Posterior vena cava (tissue), 2 donors: Measurements from ENCODE around the gene DTD2. TPM values are rescaled to one million over a fixed set of nuclear protein-coding genes. Genes with fewer than 3 reads are reported as not detected.

Source experiments
- DNase-seq: peaks from one replicate; pipeline ENCODE4 v3.0.0-alpha.2; 2020; ENCODE audit warnings: low spot score
- intact Hi-C, 2 donors: fragments of 100-400 bp; cut with DNase I; formaldehyde crosslinking; loops; one replicate each; pipeline versions ENCODE4 v1.14.1 to v1.14.2; 2022 to 2023
- total RNA-seq, 2 donors: library from RNA; stranded (reverse); fragmentation: NEBNext Ultra II Directional; extraction: Animal tissue kit (Norgen Biotek cat#: 25700); gene quantifications; one replicate each; pipeline ENCODE4 v1.2.1, GENCODE V29; 2021
- donor health status: DM: yes; HTN: yes; CAD: no.
- donor health status: DM: yes; HTN: yes; CAD: no.

DTD2 gene
- total RNA-seq, 2 donors from 2014 or later, result 16.5 to 16.8 TPM

GRCh38 chr14:31414190-31414833 is 43.0 kb downstream of the DTD2 start:
- intact Hi-C loops, result no loop called here
- no peak for DNase-seq

GRCh38 chr14:31411218-31411727 is 46.0 kb downstream of the DTD2 start:
- intact Hi-C loops, result no loop called here
- DNase-seq, result no peak

GRCh38 chr14:31410048-31410650 is 47.2 kb downstream of the DTD2 start:
- intact Hi-C loops, result no loop called here
- no peak for DNase-seq

GRCh38 chr14:31408421-31408820 is 48.9 kb downstream of the DTD2 start:
- intact Hi-C loops, result loop anchor here in 1 of 2 donors (2.0 kb wide), 1 partner anchor 48 kb away; no protein-coding TSS in a partner anchor
- no peak for DNase-seq

- DNase-seq, result no peak
- intact Hi-C loops, result no loop called here
Observed at GRCh38 chr14:31405599-31406232, 51.6 kb downstream of the DTD2 start.

- intact Hi-C loops, result no loop called here
- no peak for DNase-seq
Observed at GRCh38 chr14:31405106-31405505, 52.2 kb downstream of the DTD2 start.

- no peak for DNase-seq
- intact Hi-C loops, result no loop called here
Observed at GRCh38 chr14:31403707-31404106, 53.6 kb downstream of the DTD2 start.

GRCh38 chr14:31402764-31403439 is 54.4 kb downstream of the DTD2 start:
- intact Hi-C loops, result no loop called here
- no peak for DNase-seq

GRCh38 chr14:31401369-31401932 is 55.9 kb downstream of the DTD2 start:
- DNase-seq, result no peak
- intact Hi-C loops, result no loop called here

GRCh38 chr14:31400031-31400638 is 57.2 kb downstream of the DTD2 start:
- DNase-seq, result no peak
- intact Hi-C loops, result no loop called here

Other genes starting within 250 kb of the DTD2 start
- 100 to 1,000 TPM; 127 to 145 TPM for gene HECTD1, start 249.7 kb downstream of the DTD2 start, total RNA-seq
- gene HEATR5A, start 37.0 kb downstream of the DTD2 start, total RNA-seq, result 10 to 100 TPM; 44.6 to 48.1 TPM
- gene GPR33, start 30.5 kb upstream of the DTD2 start, total RNA-seq, result not detected
- 10 to 100 TPM; 13.8 to 26.6 TPM for gene NUBPL, start 103.9 kb upstream of the DTD2 start, total RNA-seq